ENCODE data around the gene SFPQ.
A peak's percentile ranks its signal among the peaks of the same experiment; 100 is the strongest.

Gene SFPQ

DNA sequence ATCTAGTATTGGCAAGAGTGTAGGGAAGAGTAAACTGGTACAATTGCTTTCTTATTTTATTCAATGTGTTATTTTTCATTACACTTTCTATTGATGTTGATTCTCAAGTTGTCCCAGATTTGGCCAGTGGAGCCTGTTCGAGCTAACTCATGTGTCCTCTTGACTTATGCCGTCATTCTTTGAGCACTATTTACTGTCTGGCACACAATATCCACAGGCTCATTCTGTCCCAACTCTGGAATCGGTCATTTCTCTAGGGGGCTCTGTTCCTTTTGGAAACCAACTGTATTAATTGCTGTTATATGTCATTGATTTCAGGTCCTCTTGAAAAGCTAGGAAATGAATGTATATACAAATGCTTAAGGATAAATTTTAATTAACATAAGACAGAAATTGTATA lies 22.4 kb upstream of the SFPQ start:
- FAIRE-seq = no peak
- no peak for TF ChIP-seq PAX5 (IDR thresholded peaks at IDR 0.05; ENCODE audit: insufficient read depth, low read length, severe bottlenecking)
- TF ChIP-seq TAF1 (IDR thresholded peaks at IDR 0.05; ENCODE audit: low read depth, low read length) = no peak
- no peak for TF ChIP-seq SPI1 (IDR thresholded peaks at IDR 0.05; ENCODE audit: low read depth, low read length)
- no peak for TF ChIP-seq POU2F2 (IDR thresholded peaks at IDR 0.05; ENCODE audit: low read depth, low read length)
- TF ChIP-seq POLR2A (IDR thresholded peaks at IDR 0.05; ENCODE audit: low read depth, low read length) = no peak
- TF ChIP-seq POLR2AphosphoS5 (IDR thresholded peaks at IDR 0.05; ENCODE audit: low read depth, low read length) = no peak

DNA sequence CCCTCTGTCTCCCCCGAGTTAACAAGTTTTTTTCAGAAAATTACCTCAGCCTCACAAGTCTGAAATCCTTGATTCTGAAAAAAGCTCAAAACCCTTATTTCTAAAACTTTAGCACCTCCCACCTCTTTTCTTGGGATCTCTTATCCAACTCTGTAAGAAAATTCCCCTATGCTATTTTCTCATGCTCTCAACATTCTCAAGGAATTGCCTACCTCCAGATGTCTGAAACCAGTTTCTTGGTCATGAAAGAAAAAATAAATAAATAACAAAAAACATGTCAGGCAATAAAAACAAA lies 18.1 kb upstream of the SFPQ start:
- no peak for DNase-seq (ENCODE audit: insufficient read length, low spot score)
- TF ChIP-seq PAX5 (IDR thresholded peaks at IDR 0.05; ENCODE audit: insufficient read depth, low read length, severe bottlenecking) = no peak
- no peak for TF ChIP-seq SPI1 (IDR thresholded peaks at IDR 0.05; ENCODE audit: low read depth, low read length)
- TF ChIP-seq TAF1 (IDR thresholded peaks at IDR 0.05; ENCODE audit: low read depth, low read length) = no peak
- no peak for TF ChIP-seq POLR2AphosphoS5 (IDR thresholded peaks at IDR 0.05; ENCODE audit: low read depth, low read length)
- no peak for TF ChIP-seq POLR2A (IDR thresholded peaks at IDR 0.05; ENCODE audit: low read depth, low read length)
- no peak for TF ChIP-seq POU2F2 (IDR thresholded peaks at IDR 0.05; ENCODE audit: low read depth, low read length)
- no peak for FAIRE-seq

More for the DNA sequence above, 22.4 kb upstream of the SFPQ start:
- no peak for DNase-seq (ENCODE audit: insufficient read length, low spot score)

DNA sequence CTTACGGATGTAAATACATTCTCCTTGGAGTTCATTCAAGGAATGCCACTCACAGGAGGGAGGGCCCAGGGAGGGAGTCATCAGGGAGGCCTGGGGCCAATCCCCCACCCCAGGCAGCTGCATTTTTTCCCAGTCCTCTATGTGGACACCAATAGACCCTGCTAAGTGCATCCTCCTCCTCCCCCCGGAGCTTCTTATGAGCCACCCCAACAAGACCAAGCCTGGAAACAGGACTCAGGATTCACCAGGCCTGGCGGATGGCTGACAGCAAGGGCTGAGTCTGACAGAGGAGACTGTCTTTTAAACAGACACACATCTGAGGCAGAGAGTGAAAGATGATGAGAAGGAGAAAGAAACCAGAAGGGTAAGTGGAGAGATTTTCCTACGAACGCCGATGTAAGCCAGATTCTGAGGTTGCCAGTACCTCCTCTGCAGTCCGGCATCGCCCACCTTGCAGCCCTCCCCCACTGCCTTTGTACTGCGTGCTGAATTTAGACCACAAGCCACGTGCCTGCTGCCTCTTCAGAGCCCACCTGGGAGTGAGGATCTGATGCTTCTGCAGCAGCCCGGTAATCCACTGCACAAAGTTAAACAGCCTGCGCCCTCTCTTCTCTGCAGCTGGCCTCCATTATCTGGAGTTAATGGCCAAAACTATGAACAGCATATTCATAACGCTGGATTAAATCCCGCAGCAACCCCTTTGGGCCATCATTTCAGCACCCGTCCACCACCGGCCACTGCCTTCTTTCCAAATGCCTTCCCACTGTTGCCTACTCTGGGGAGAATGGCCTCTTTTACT lies 17.6 kb upstream of the SFPQ start:
- FAIRE-seq = no peak
- TF ChIP-seq PAX5 (IDR thresholded peaks at IDR 0.05; ENCODE audit: insufficient read depth, low read length, severe bottlenecking) (no peak), SPI1 (IDR thresholded peaks at IDR 0.05; ENCODE audit: low read depth, low read length) (no peak), POLR2A (IDR thresholded peaks at IDR 0.05; ENCODE audit: low read depth, low read length) (no peak), POU2F2 (IDR thresholded peaks at IDR 0.05; ENCODE audit: low read depth, low read length) (no peak), POLR2AphosphoS5 (IDR thresholded peaks at IDR 0.05; ENCODE audit: low read depth, low read length) (no peak), TAF1 (IDR thresholded peaks at IDR 0.05; ENCODE audit: low read depth, low read length) (no peak)

DNA sequence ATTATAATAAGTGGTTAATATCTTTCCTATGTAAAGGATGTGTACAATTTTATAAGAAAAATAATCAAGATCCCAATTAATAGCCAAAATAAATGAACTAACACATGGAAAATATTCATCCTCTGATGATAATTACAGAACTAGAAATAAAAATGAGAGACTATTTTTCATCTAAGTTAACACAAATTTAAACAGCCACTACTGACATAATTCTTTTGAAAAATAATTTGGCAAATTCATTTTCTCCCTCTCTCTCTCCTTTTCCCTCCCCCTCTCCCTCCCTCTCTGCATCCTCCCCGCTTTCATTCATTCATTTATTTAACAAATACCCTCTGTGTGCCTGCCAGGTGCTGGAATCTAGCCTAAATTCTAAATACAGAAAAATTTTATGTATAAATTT lies 10.3 kb upstream of the SFPQ start:
- no peak for FAIRE-seq
- TF ChIP-seq POLR2AphosphoS5 (IDR thresholded peaks at IDR 0.05; ENCODE audit: low read depth, low read length) (no peak), POU2F2 (IDR thresholded peaks at IDR 0.05; ENCODE audit: low read depth, low read length) (no peak), POLR2A (IDR thresholded peaks at IDR 0.05; ENCODE audit: low read depth, low read length) (no peak), TAF1 (IDR thresholded peaks at IDR 0.05; ENCODE audit: low read depth, low read length) (no peak), PAX5 (IDR thresholded peaks at IDR 0.05; ENCODE audit: insufficient read depth, low read length, severe bottlenecking) (no peak), SPI1 (IDR thresholded peaks at IDR 0.05; ENCODE audit: low read depth, low read length) (no peak)

More for the DNA sequence above, 17.6 kb upstream of the SFPQ start:
- no peak for DNase-seq (ENCODE audit: insufficient read length, low spot score)

DNA sequence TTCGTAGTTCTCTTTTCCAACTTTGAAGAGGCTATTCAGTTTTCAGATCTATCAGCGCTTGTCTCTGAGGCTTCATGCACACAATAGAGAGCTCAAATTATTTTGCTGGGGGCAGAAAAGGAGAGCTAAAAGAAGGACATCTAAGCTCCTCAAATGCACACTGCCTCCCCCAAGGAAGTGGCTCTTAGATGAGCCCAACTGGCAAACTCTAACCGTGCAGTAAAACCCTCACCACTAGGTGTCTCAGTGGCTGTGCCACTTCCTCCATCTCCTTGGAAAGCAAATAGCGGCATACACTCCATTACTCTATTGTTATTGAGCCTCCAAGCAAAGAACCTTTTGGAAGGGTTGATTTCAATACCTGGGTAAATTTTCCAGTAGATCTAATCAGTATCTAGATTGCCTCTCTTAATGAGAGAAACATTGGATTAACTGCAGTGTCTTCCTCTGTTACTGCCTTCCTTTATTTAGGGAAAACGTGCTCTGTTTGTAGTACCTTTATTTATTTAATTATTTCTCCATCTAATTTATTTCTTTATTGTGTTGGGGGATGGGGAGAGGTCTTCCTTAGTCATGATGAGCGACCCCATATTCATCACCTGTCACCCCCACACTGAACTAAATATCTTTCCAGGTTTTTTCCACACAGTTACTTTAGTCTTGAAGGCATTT lies 9.2 kb upstream of the SFPQ start:
- DNase-seq (ENCODE audit: insufficient read length, low spot score) (peak; percentile 53), FAIRE-seq (peak; percentile 91)
- no peak for TF ChIP-seq POLR2AphosphoS5 (IDR thresholded peaks at IDR 0.05; ENCODE audit: low read depth, low read length)
- TF ChIP-seq TAF1 (IDR thresholded peaks at IDR 0.05; ENCODE audit: low read depth, low read length) = no peak
- no peak for TF ChIP-seq POU2F2 (IDR thresholded peaks at IDR 0.05; ENCODE audit: low read depth, low read length)
- peak; percentile 84 for TF ChIP-seq SPI1 (IDR thresholded peaks at IDR 0.05; ENCODE audit: low read depth, low read length)
- TF ChIP-seq POLR2A (IDR thresholded peaks at IDR 0.05; ENCODE audit: low read depth, low read length) = no peak
- no peak for TF ChIP-seq PAX5 (IDR thresholded peaks at IDR 0.05; ENCODE audit: insufficient read depth, low read length, severe bottlenecking)

More for the DNA sequence above, 10.3 kb upstream of the SFPQ start:
- no peak for DNase-seq (ENCODE audit: insufficient read length, low spot score)

DNA sequence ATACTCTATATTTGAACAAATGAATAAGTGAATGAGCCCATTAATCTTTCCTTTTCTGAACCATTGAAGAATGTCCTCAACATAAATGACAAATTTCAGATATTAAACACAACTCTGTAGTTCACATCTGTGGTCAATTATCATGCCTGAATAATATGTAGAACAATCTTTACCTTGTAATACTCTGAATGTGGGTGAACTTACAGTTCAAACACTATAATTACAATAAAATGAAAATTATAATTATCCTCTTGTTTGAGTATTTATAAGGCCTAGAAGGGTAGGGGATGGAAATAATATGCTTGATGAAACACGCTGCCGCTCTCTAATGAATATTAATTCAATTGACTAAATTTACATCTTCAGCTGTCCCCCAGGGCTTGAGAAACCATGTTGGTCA lies 8.7 kb upstream of the SFPQ start:
- no peak for DNase-seq (ENCODE audit: insufficient read length, low spot score)
- TF ChIP-seq POU2F2 (IDR thresholded peaks at IDR 0.05; ENCODE audit: low read depth, low read length) = no peak
- no peak for TF ChIP-seq PAX5 (IDR thresholded peaks at IDR 0.05; ENCODE audit: insufficient read depth, low read length, severe bottlenecking)
- TF ChIP-seq POLR2AphosphoS5 (IDR thresholded peaks at IDR 0.05; ENCODE audit: low read depth, low read length) = no peak
- TF ChIP-seq TAF1 (IDR thresholded peaks at IDR 0.05; ENCODE audit: low read depth, low read length) = no peak
- no peak for TF ChIP-seq SPI1 (IDR thresholded peaks at IDR 0.05; ENCODE audit: low read depth, low read length)
- TF ChIP-seq POLR2A (IDR thresholded peaks at IDR 0.05; ENCODE audit: low read depth, low read length) = no peak
- FAIRE-seq = no peak

DNA sequence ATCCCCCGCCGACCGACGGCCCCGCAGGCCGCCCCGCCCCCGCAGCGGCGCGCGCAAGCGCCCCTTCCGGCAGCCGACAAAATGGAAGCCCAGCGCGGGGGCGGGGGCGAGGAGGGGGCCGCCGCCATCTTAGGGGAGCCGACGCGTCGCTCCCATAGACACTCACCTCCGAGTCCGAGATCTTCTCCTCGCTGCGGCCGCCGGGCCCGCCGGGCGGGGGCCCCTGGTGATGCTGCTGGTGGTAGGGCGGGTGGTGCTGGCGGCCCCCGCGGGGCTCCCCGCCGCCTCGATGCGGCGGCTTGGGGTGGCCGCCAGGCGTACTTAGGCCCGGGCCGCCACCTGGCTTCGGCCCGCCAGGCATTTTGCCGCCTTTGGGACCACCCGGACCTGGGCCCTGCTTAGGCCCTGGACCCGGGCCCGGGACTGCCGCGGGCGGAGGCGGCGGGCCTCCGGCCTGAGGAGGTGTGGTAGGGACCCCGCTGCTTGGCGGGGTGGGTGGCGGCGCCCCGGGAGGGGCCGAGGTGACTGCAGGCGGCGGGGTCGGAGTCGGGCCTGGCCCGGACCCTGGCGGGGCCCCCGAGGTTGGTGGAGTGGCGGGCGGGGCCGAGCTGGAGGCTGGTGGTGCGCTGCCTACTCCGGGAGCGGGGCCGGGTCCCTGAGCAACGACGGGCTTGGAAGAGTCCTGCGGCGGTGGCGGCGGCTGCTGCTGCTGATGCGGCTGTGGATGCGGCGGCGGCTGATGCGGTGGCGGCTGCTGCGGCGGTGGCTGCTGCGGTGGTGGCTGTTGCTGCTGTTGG lies 691 bp downstream of the SFPQ start:
- TF ChIP-seq POU2F2 (IDR thresholded peaks at IDR 0.05; ENCODE audit: low read depth, low read length) = 0 out of 2 replicates have a peak, but pooled peaks have one; percentile 21
- no peak for TF ChIP-seq SPI1 (IDR thresholded peaks at IDR 0.05; ENCODE audit: low read depth, low read length)
- peak; percentile 74 for TF ChIP-seq POLR2A (IDR thresholded peaks at IDR 0.05; ENCODE audit: low read depth, low read length)
- peak; percentile 65; the same call in 1 of the 2 replicates for TF ChIP-seq POLR2AphosphoS5 (IDR thresholded peaks at IDR 0.05; ENCODE audit: low read depth, low read length)
- no peak for FAIRE-seq
- peak; percentile 71 for DNase-seq (ENCODE audit: insufficient read length, low spot score)

DNA sequence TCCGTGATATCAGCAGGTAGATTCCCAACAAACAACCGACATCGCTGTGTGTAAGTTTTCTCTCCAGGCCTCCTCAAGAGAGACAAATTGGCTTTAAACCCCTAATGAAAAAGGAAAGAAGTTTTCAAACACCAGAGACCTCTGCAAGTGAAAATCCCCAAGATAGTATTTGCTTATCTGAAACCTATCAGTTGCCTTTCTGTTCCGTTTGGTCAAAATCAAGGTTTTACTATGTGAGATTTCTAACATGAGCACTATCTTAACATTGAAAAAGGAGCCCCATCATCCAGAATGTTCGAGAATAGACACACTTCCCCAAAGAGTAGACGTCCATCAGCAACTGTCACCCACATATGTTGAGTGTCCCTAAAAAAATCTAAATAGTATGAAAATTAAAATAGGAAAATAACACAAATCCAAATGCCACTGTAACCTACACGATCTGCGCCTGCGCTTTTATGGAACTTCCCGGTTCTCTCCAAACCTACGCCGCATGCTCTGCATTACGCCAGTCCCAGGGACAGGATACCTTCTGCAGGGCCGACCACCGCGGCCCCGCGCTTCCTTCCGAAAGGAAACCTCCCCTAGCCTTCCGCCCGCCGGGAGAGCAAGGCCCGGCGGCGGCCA lies 1.4 kb downstream of the SFPQ start:
- FAIRE-seq = peak; percentile 62
- no peak for DNase-seq (ENCODE audit: insufficient read length, low spot score)
- TF ChIP-seq TAF1 (IDR thresholded peaks at IDR 0.05; ENCODE audit: low read depth, low read length) (no peak; the same call in 1 of the 2 replicates), SPI1 (IDR thresholded peaks at IDR 0.05; ENCODE audit: low read depth, low read length) (no peak), PAX5 (IDR thresholded peaks at IDR 0.05; ENCODE audit: insufficient read depth, low read length, severe bottlenecking) (no peak), POLR2AphosphoS5 (IDR thresholded peaks at IDR 0.05; ENCODE audit: low read depth, low read length) (no peak; the same call in 1 of the 2 replicates), POU2F2 (IDR thresholded peaks at IDR 0.05; ENCODE audit: low read depth, low read length) (no peak), POLR2A (IDR thresholded peaks at IDR 0.05; ENCODE audit: low read depth, low read length) (no peak)

Data from GM12891 (cell line).